Right cardiac atrium (tissue), 5 donors: ENCODE results near the gene ZNF750. TPM values are rescaled to one million over a fixed set of nuclear protein-coding genes. Genes with fewer than 3 reads are reported as not detected.
A peak's percentile ranks its signal among the peaks of the same experiment; 100 is the strongest.

ENCODE experiments used
- ATAC-seq, 2 donors: fragments of 200-7000 bp; cut with Tn5 transposase; one replicate each; pipeline versions ENCODE4 v1.8.0 to v1.9.1; 2020; ENCODE audit warnings: moderate library complexity in 2 of 2, mild to moderate bottlenecking in 1 of 2
- DNase-seq, 3 donors: peaks; one replicate each; pipeline ENCODE4 v3.0.0-alpha.2; 2020
- H3K27ac ChIP-seq: one replicate; pipeline ENCODE4 v1.5.1; 2013; ENCODE audit warnings: mild to moderate bottlenecking, low read length, control low read depth, moderate library complexity
- H3K27me3 ChIP-seq: one replicate; pipeline ENCODE4 v1.6.1; 2013; ENCODE audit not compliant: control insufficient read depth, insufficient read depth
- H3K4me1 ChIP-seq: one replicate; pipeline ENCODE4 v1.6.1; 2013; ENCODE audit warnings: low read length; ENCODE audit not compliant: control insufficient read depth, insufficient read depth
- H3K4me3 ChIP-seq: one replicate; pipeline ENCODE4 v1.5.1; 2013; ENCODE audit warnings: low read length, control low read depth
- H3K9me3 ChIP-seq: one replicate; pipeline ENCODE4 v1.6.1; 2013; ENCODE audit warnings: low read length; ENCODE audit not compliant: control insufficient read depth
- WGBS: extraction: QIAGEN DNeasy Blood & Tissue Kit; methylation state at CpG from one replicate; pipeline ENCODE4 v1.1.7; 2013; 5-methylcytosine and 5-hydroxymethylcytosine counted together
- intact Hi-C, 4 donors: fragments of 100-400 bp; cut with DNase I; formaldehyde crosslinking; loops; one replicate each; pipeline versions ENCODE4 v1.11.0 to v1.14.0; 2022 to 2023
- polyA plus RNA-seq: library from polyadenylated mRNA; stranded (reverse); fragments of 200-250 nt; gene quantifications from one replicate; pipeline ENCODE4 v1.2.3, GENCODE V29; 2013
- total RNA-seq, 4 donors: library from RNA; stranded (reverse); fragmentation: NEBNext Ultra II Directional; extraction: Animal tissue kit (Norgen Biotek cat#: 25700); gene quantifications; one replicate each; pipeline ENCODE4 v1.2.1, GENCODE V29; 2021
- donor health status: healthy with polysubstance abuse.
- donor health status: DM: no; HTN: yes; CAD: no.
- donor health status: DM: no; HTN: no; CAD: no.
- donor health status: DM: no; HTN: yes; CAD: no; lungs with severe emphysema.
- donor health status: DM: yes; HTN: yes; CAD: no.

ZNF750 gene
- total and polyA plus RNA-seq, 5 donors: 0.07 TPM; not detected in 4

GRCh38 chr17:82880620-82881323 is 41.0 kb upstream of the ZNF750 start:
- no peaks in the 10 kb centered on the region for H3K27me3 ChIP-seq
- H3K9me3 ChIP-seq: no peaks in the 10 kb centered on the region
- WGBS: 83% methylated on average over 25 of the region's 25 CpGs
- no peaks in the 10 kb centered on the region for H3K4me1 ChIP-seq
- H3K27ac ChIP-seq: no peak overlapping the region
- H3K4me3 ChIP-seq: no peak overlapping the region
- peak in 2 of 3 donors; percentile 51 to 55 for DNase-seq
- intact Hi-C loops: no loop called here
- ATAC-seq: no peak

- intact Hi-C loops: no loop called here
These were observed 39.4 kb upstream of the ZNF750 start for GRCh38 chr17:82879241-82879640.

DNA sequence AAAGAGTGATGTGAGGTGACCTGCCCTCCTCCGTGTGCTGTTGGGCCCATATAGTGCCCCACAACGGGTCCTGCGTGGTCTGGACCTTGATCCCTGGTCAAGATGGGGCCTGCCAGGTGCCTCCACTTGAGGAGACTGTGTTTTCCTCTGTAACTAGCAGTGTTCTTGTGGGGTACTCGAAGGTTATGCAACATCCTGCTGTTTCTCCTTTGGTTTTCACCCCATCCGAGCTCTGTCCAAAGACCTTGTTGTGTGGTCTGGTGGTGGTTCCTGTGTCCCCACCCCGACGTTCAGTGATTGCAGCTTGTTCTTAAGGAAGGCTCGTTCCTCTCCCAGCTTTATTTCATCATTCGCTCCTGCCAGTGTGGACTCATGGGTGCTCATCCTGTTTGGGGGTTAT is 38.7 kb upstream of the ZNF750 start:
- intact Hi-C loops: no loop called here
- DNase-seq: peak in 1 of 3 donors; percentile 7
- no peak overlapping the region for H3K4me3 ChIP-seq
- no peaks in the 10 kb centered on the region for H3K4me1 ChIP-seq
- ATAC-seq: no peak
- H3K9me3 ChIP-seq: no peaks in the 10 kb centered on the region
- H3K27me3 ChIP-seq: no peaks in the 10 kb centered on the region
- 65% methylated on average over 9 of the region's 9 CpGs for WGBS
- no peak overlapping the region for H3K27ac ChIP-seq

More at GRCh38 chr17:82879241-82879640, 39.4 kb upstream of the ZNF750 start:
- H3K27me3 ChIP-seq: no peaks in the 10 kb centered on the region
- DNase-seq (peak in 2 of 3 donors; percentile 37 to 50), ATAC-seq (no peak)
- H3K4me1 ChIP-seq: no peaks in the 10 kb centered on the region
- WGBS: 97% methylated on average over 15 of the region's 15 CpGs
- no peak overlapping the region for H3K27ac ChIP-seq
- no peak overlapping the region for H3K4me3 ChIP-seq
- no peaks in the 10 kb centered on the region for H3K9me3 ChIP-seq

DNA sequence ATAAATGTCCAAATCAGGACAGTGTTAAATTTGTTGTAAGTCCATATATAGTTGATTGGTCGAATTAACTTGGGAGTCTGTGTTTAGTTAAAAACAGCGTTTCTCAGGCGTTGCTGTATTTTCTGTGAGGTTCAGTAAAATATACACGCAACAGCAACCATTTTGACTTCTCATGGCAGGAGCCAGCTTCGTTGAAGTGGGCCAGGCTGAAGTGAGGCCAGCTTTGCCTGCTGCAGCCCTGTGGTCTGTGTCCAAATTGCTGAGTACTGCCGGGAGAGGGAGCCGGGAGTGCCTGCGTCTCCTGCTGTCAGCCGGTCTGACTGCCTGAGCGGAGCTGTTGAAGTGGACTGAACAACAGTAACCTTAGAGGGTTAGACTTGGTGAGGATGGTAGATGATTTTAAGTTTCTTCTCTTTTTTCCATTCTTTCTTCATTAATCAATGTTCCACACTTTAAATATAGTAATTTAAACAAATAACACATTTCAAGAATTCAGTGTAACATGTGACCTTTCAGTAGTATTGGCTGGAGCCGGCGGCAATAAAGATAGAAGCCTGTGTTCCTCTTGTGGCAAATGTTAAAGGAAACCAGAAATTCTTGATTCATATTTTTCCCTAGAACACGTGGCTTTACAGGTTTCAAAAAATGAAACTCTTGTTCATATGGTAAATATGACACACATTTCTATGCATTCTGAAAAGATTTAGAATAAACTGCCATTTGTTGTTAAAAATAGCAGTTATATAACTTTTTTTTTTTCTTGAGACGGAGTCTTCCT is 37.0 kb upstream of the ZNF750 start:
- ATAC-seq: peak; percentile 91 to 94
- H3K27ac ChIP-seq: no peak overlapping the region
- no peaks in the 10 kb centered on the region for H3K4me1 ChIP-seq
- WGBS: 21% methylated on average over 14 of the region's 14 CpGs
- no peak overlapping the region for H3K4me3 ChIP-seq
- no peaks in the 10 kb centered on the region for H3K9me3 ChIP-seq
- no peaks in the 10 kb centered on the region for H3K27me3 ChIP-seq
- intact Hi-C loops: no loop called here
- peak; percentile 81 to 93 (median 92) for DNase-seq

DNA sequence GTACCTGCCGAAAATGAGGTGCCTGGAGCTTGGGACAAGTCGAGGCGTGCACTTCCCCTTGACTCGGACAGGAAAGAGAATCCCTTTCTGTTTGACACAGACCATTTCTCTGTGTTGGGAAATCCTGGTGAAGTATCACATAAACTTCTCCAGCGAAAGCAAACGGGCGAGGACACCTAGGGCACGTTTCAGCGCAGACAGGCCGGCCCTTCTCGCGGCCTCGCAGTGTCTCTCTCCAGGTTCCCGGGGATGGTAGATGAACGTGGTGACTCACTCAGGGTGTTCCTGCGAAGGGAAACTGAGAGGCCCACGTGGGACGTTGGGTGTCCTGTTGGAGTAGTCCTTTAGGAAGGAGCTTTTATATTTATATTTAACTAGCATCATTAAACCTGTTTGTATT is 36.3 kb upstream of the ZNF750 start:
- 68% methylated on average over 18 of the region's 18 CpGs for WGBS
- ATAC-seq (peak in 1 of 2 donors; percentile 22), DNase-seq (peak in 1 of 3 donors; percentile 34)
- Histone ChIP-seq H3K4me1 (no peaks in the 10 kb centered on the region), H3K4me3 (no peak overlapping the region), H3K27ac (no peak overlapping the region), H3K27me3 (no peaks in the 10 kb centered on the region), H3K9me3 (no peaks in the 10 kb centered on the region)
- intact Hi-C loops: no loop called here

- no peak overlapping the region for H3K4me3 ChIP-seq
- DNase-seq (peak in 1 of 3 donors; percentile 11), ATAC-seq (no peak)
- intact Hi-C loops: no loop called here
- H3K27me3 ChIP-seq: no peaks in the 10 kb centered on the region
- H3K27ac ChIP-seq: no peak overlapping the region
- H3K9me3 ChIP-seq: no peaks in the 10 kb centered on the region
- 83% methylated on average over 19 of the region's 19 CpGs for WGBS
- no peaks in the 10 kb centered on the region for H3K4me1 ChIP-seq
These were observed 35.6 kb upstream of the ZNF750 start for GRCh38 chr17:82875407-82875856.

- DNase-seq: peak in 2 of 3 donors; percentile 51 to 58
These were observed 34.4 kb upstream of the ZNF750 start for GRCh38 chr17:82874011-82874835.

DNA sequence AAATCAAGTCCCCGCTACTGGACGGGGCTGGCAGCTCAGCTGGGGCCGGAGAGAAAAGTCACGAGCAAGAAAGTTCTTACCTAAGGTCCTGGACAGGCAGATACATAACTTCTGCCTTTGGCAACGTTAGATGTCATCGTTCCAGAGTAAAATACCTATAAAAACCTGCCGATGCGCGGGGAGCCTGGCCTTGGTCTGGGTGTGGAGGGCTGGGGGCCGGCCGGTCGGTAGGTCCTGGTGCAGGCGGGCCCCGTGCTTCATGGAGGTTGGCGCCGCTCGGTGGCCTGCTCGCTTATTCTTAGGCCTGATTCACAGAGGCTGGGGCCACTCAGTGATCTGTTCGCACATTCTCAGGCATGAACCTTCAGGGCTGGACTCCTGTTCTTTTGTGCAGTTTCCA is 33.7 kb upstream of the ZNF750 start:
- no peak overlapping the region for H3K4me3 ChIP-seq
- H3K4me1 ChIP-seq: no peaks in the 10 kb centered on the region
- intact Hi-C loops: no loop called here
- DNase-seq (peak in 2 of 3 donors; percentile 31 to 46), ATAC-seq (no peak)
- H3K27ac ChIP-seq: no peak overlapping the region
- no peaks in the 10 kb centered on the region for H3K27me3 ChIP-seq
- WGBS: 96% methylated on average over 19 of the region's 19 CpGs
- no peaks in the 10 kb centered on the region for H3K9me3 ChIP-seq

More at GRCh38 chr17:82874011-82874835, 34.4 kb upstream of the ZNF750 start:
- intact Hi-C loops: no loop called here
- Histone ChIP-seq H3K4me1 (no peaks in the 10 kb centered on the region), H3K4me3 (no peak overlapping the region), H3K27me3 (no peaks in the 10 kb centered on the region), H3K9me3 (no peaks in the 10 kb centered on the region), H3K27ac (no peak overlapping the region)
- 90% methylated on average over 34 of the region's 34 CpGs for WGBS
- no peak for ATAC-seq

- H3K4me3 ChIP-seq: no peak overlapping the region
- H3K27ac ChIP-seq: no peak overlapping the region
- intact Hi-C loops: no loop called here
- 88% methylated on average over 33 of the region's 33 CpGs for WGBS
- no peaks in the 10 kb centered on the region for H3K4me1 ChIP-seq
- ATAC-seq (no peak), DNase-seq (peak in 1 of 3 donors; percentile 39)
- no peaks in the 10 kb centered on the region for H3K27me3 ChIP-seq
- H3K9me3 ChIP-seq: no peaks in the 10 kb centered on the region
These were observed 33.0 kb upstream of the ZNF750 start for GRCh38 chr17:82872591-82873520.
